ENCODE results near the gene BUD23.

The BUD23 gene, protein sequence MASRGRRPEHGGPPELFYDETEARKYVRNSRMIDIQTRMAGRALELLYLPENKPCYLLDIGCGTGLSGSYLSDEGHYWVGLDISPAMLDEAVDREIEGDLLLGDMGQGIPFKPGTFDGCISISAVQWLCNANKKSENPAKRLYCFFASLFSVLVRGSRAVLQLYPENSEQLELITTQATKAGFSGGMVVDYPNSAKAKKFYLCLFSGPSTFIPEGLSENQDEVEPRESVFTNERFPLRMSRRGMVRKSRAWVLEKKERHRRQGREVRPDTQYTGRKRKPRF

GRCh38 chr7:73683056-73683787 is at the start of gene BUD23, which contains the start of gene DNAJC30:
TSS of gene BUD23 (plus strand) at chr7:73683597. CDS start at chr7:73683626, 29 bp downstream.
TSS of gene DNAJC30 (minus strand) at chr7:73683453. CDS start at chr7:73683423, 30 bp downstream.
- Histone ChIP-seq H3K4me1 (ENCODE audit: control insufficient read depth in 1 of 2, insufficient read depth in 2 of 2, low read length in 2 of 2) (peaks cover 10 to 35% of the 10 kb centered on the region in 2 donors), H3K4me3 (ENCODE audit: low read depth in 1 of 2, low read length in 2 of 2) (peak within 1 kb of the TSS; percentile 93 to 97), H3K36me3 (ENCODE audit: control insufficient read depth in 1 of 2, insufficient read depth in 2 of 2, low read length in 2 of 2) (peaks cover 5 to 28% of the 10 kb centered on the region in 2 donors), H3K27me3 (ENCODE audit: low read depth, low read length) (no peaks in the 10 kb centered on the region), H3K9me3 (ENCODE audit: control insufficient read depth in 1 of 2, low read length in 2 of 2) (no peaks in the 10 kb centered on the region), H3K27ac (ENCODE audit: low read length) (peak within 1 kb of the TSS; percentile 84)

DNA sequence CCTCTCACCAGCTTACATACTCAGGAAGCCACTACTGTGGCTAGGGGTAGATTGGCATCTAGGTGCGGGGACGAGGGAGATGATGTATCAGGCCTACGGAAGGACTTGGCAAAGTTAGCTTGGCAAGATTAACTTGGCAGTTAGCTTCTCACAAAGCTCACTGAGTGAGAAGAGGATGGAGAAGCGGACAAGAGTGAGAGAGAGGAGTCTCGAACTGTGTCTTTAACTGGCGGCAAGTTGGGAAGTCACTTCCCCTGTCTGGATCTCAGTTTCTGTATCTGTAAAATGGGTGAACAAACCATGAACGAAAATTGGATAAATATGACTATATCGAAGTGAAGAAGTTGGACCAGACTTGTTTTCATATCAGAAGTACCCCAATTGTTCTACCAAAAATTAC is 49.6 kb upstream of the BUD23 start:
- H3K9me3 ChIP-seq (ENCODE audit: control insufficient read depth in 1 of 2, low read length in 2 of 2) = no peaks in the 10 kb centered on the region
- H3K4me1 ChIP-seq (ENCODE audit: control insufficient read depth in 1 of 2, insufficient read depth in 2 of 2, low read length in 2 of 2) = no peaks in the 10 kb centered on the region
- no peaks in the 10 kb centered on the region for H3K27me3 ChIP-seq (ENCODE audit: low read depth, low read length)
- H3K36me3 ChIP-seq (ENCODE audit: control insufficient read depth in 1 of 2, insufficient read depth in 2 of 2, low read length in 2 of 2) = no peaks in the 10 kb centered on the region
- H3K27ac ChIP-seq (ENCODE audit: low read length) = no peak overlapping the region
- no peak overlapping the region for H3K4me3 ChIP-seq (ENCODE audit: low read depth in 1 of 2, low read length in 2 of 2)

DNA sequence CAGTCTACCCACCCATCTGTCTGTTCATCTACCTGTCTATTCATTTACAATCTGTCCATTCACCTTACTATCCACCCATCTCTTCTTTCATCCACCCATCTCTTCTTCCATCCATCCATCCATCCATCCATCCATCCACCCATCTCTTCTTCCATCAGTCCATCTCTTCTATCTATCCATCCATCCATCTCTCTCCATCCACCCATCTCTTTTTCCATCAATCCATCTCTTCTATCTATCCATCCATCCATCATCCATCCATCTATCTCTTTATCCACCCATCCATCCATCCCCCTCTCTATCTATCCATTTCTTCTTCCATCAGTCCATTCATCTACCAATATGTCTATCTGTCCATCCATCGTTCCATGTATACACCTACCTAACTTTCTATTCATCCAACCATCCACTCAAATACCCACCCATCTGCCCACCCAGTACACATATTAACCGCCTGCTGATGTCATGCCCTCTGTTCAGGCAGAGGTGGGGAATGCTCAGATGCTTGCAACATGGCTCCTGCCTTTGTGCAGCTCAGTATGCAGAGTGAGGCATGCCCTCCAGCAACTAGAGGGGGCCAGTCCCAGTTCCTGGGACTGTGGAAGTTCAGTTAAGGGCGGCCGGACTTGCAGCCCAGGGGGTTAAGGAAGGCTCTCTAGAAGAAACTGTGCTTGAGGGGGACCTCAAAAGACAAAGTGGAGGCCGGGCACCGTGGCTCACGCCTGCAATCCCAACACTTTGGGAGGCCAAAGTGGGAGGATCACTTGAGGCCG is 47.8 kb upstream of the BUD23 start:
- Histone ChIP-seq H3K4me1 (ENCODE audit: control insufficient read depth in 1 of 2, insufficient read depth in 2 of 2, low read length in 2 of 2) (no peaks in the 10 kb centered on the region), H3K27me3 (ENCODE audit: low read depth, low read length) (no peaks in the 10 kb centered on the region), H3K9me3 (ENCODE audit: control insufficient read depth in 1 of 2, low read length in 2 of 2) (no peaks in the 10 kb centered on the region), H3K27ac (ENCODE audit: low read length) (no peak overlapping the region), H3K4me3 (ENCODE audit: low read depth in 1 of 2, low read length in 2 of 2) (no peak overlapping the region), H3K36me3 (ENCODE audit: control insufficient read depth in 1 of 2, insufficient read depth in 2 of 2, low read length in 2 of 2) (no peaks in the 10 kb centered on the region)

DNA sequence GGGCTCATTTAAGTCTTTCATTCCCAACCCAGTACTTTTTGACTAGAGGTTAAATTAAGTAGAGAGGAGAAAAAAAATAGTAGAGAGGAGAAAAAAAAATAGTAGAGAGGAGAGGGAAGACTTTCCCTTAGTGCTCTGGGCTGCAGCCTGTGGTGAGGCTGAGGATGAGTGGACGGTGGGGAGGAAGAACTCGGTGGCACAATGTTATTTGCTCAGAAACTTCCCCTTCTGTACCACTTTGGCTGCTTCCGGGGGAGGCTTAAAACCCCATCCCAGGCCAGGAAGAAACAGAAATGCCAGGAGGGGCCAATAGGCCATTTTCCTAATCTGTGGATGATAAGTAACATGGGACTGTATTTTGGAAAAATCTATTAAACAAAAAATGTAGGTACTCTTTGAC is 44.5 kb upstream of the BUD23 start:
- H3K27me3 ChIP-seq (ENCODE audit: low read depth, low read length) = no peaks in the 10 kb centered on the region
- H3K4me1 ChIP-seq (ENCODE audit: control insufficient read depth in 1 of 2, insufficient read depth in 2 of 2, low read length in 2 of 2) = no peaks in the 10 kb centered on the region
- H3K36me3 ChIP-seq (ENCODE audit: control insufficient read depth in 1 of 2, insufficient read depth in 2 of 2, low read length in 2 of 2) = no peaks in the 10 kb centered on the region
- peaks cover 0 to 6% of the 10 kb centered on the region in 2 donors for H3K9me3 ChIP-seq (ENCODE audit: control insufficient read depth in 1 of 2, low read length in 2 of 2)
- no peak overlapping the region for H3K4me3 ChIP-seq (ENCODE audit: low read depth in 1 of 2, low read length in 2 of 2)
- no peak overlapping the region for H3K27ac ChIP-seq (ENCODE audit: low read length)

GRCh38 chr7:73642834-73643233 is 40.6 kb upstream of the BUD23 start:
- Histone ChIP-seq H3K27me3 (ENCODE audit: low read depth, low read length) (peaks cover 11% of the 10 kb centered on the region), H3K4me1 (ENCODE audit: control insufficient read depth in 1 of 2, insufficient read depth in 2 of 2, low read length in 2 of 2) (peaks cover 0 to under 1% of the 10 kb centered on the region in 2 donors), H3K27ac (ENCODE audit: low read length) (no peak overlapping the region), H3K9me3 (ENCODE audit: control insufficient read depth in 1 of 2, low read length in 2 of 2) (peaks cover 0 to 6% of the 10 kb centered on the region in 2 donors), H3K36me3 (ENCODE audit: control insufficient read depth in 1 of 2, insufficient read depth in 2 of 2, low read length in 2 of 2) (no peaks in the 10 kb centered on the region), H3K4me3 (ENCODE audit: low read depth in 1 of 2, low read length in 2 of 2) (no peak overlapping the region)

GRCh38 chr7:73644688-73645286 is 38.6 kb upstream of the BUD23 start:
- no peak overlapping the region for H3K27ac ChIP-seq (ENCODE audit: low read length)
- H3K4me1 ChIP-seq (ENCODE audit: control insufficient read depth in 1 of 2, insufficient read depth in 2 of 2, low read length in 2 of 2) = peaks cover 4 to 5% of the 10 kb centered on the region in 2 donors
- H3K4me3 ChIP-seq (ENCODE audit: low read depth in 1 of 2, low read length in 2 of 2) = no peak overlapping the region
- peaks cover 0 to 6% of the 10 kb centered on the region in 2 donors for H3K9me3 ChIP-seq (ENCODE audit: control insufficient read depth in 1 of 2, low read length in 2 of 2)
- H3K27me3 ChIP-seq (ENCODE audit: low read depth, low read length) = peaks cover 21% of the 10 kb centered on the region
- H3K36me3 ChIP-seq (ENCODE audit: control insufficient read depth in 1 of 2, insufficient read depth in 2 of 2, low read length in 2 of 2) = no peaks in the 10 kb centered on the region

DNA sequence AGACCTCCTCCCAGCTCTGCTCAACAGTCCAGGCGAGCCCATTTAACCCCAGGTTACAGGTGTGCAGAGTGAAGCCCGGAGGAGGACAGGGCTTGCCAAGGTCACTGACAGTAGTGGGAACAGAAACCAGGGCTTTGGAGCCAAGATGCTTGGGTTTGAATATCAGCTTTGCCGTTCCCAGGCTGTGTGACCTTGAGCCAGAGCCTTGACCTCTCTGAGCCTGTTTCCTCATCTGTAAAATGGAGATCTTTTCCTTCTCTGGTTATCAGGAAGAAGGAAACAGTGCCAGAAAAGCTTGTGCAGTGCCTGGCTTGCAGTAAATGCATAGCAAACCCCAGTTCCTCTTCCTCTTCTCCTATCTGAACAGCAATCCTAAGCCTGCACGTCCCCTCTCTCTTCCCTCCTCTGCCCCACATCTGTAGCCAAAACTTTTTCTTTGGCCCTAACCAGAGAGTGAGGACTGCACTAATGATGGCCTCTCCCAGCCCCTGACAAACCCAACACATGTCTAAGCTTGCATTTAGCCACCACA is 37.7 kb upstream of the BUD23 start:
- peaks cover 21% of the 10 kb centered on the region for H3K27me3 ChIP-seq (ENCODE audit: low read depth, low read length)
- H3K9me3 ChIP-seq (ENCODE audit: control insufficient read depth in 1 of 2, low read length in 2 of 2) = peaks cover 0 to 6% of the 10 kb centered on the region in 2 donors
- no peak overlapping the region for H3K27ac ChIP-seq (ENCODE audit: low read length)
- no peaks in the 10 kb centered on the region for H3K36me3 ChIP-seq (ENCODE audit: control insufficient read depth in 1 of 2, insufficient read depth in 2 of 2, low read length in 2 of 2)
- H3K4me1 ChIP-seq (ENCODE audit: control insufficient read depth in 1 of 2, insufficient read depth in 2 of 2, low read length in 2 of 2) = peaks cover 4 to 5% of the 10 kb centered on the region in 2 donors
- no peak overlapping the region for H3K4me3 ChIP-seq (ENCODE audit: low read depth in 1 of 2, low read length in 2 of 2)

- Histone ChIP-seq H3K36me3 (ENCODE audit: control insufficient read depth in 1 of 2, insufficient read depth in 2 of 2, low read length in 2 of 2) (no peaks in the 10 kb centered on the region), H3K27me3 (ENCODE audit: low read depth, low read length) (peaks cover 21% of the 10 kb centered on the region), H3K4me3 (ENCODE audit: low read depth in 1 of 2, low read length in 2 of 2) (no peak overlapping the region), H3K4me1 (ENCODE audit: control insufficient read depth in 1 of 2, insufficient read depth in 2 of 2, low read length in 2 of 2) (peaks cover 4 to 5% of the 10 kb centered on the region in 2 donors), H3K9me3 (ENCODE audit: control insufficient read depth in 1 of 2, low read length in 2 of 2) (no peaks in the 10 kb centered on the region), H3K27ac (ENCODE audit: low read length) (no peak overlapping the region)
Observed at GRCh38 chr7:73646785-73647724, 36.3 kb upstream of the BUD23 start.

GRCh38 chr7:73647725-73648592 is 35.4 kb upstream of the BUD23 start:
- peaks cover 21% of the 10 kb centered on the region for H3K27me3 ChIP-seq (ENCODE audit: low read depth, low read length)
- H3K9me3 ChIP-seq (ENCODE audit: control insufficient read depth in 1 of 2, low read length in 2 of 2) = no peaks in the 10 kb centered on the region
- no peaks in the 10 kb centered on the region for H3K36me3 ChIP-seq (ENCODE audit: control insufficient read depth in 1 of 2, insufficient read depth in 2 of 2, low read length in 2 of 2)
- H3K4me3 ChIP-seq (ENCODE audit: low read depth in 1 of 2, low read length in 2 of 2) = peak overlapping the region in 1 of 2 donors; percentile 59
- no peak overlapping the region for H3K27ac ChIP-seq (ENCODE audit: low read length)
- peaks cover 4 to 5% of the 10 kb centered on the region in 2 donors for H3K4me1 ChIP-seq (ENCODE audit: control insufficient read depth in 1 of 2, insufficient read depth in 2 of 2, low read length in 2 of 2)

All from muscle layer of duodenum (tissue), 2 donors.